Hepatocyte (in vitro differentiated cells): Measurements from ENCODE around the gene SRMS.

Source experiments
- EZH2 ChIP-seq: fragments of 200-600 bp; sonication (generic); IDR thresholded peaks from 2 replicates; pipeline ENCODE4 v1.6.1; 2016; ENCODE audit warnings: antibody characterized with exemption, mild to moderate bottlenecking, borderline replicate concordance
- EZH2phosphoT487 ChIP-seq: fragments of 200-600 bp; sonication (generic); IDR thresholded peaks from one replicate; pipeline ENCODE4 v1.6.1; 2018; ENCODE audit warnings: antibody characterized with exemption, mild to moderate bottlenecking, low read depth, moderate library complexity; ENCODE audit not compliant: unreplicated experiment, severe bottlenecking
- TF ChIP-seq, protein P1 (sequence below): fragments of 200-600 bp; sonication (generic); IDR thresholded peaks from 2 replicates; pipeline ENCODE4 v1.5.1; 2016; ENCODE audit warnings: antibody characterized with exemption, mild to moderate bottlenecking; ENCODE audit not compliant: poor library complexity

DNA sequence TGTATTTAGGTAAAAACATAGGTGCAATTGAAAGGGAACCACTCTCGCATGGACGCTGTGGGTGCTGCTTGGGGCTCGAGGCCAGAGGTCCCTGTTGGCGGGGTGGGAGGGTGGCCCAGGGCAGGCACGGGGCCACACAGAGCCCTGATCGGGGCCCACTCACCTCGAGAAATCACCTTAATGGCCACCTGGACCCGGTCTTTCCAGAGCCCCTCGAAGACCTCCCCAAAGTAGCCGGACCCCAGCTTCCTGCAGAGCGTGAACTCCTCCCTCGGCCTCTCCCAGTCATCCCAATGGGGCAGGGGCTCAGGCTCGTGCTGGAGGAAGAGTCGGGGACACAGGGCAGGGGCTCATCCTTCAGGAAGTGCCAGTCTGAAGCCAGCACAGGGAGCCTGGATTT lies 14.2 kb downstream of the SRMS start:
- TF ChIP-seq, protein P1, sequence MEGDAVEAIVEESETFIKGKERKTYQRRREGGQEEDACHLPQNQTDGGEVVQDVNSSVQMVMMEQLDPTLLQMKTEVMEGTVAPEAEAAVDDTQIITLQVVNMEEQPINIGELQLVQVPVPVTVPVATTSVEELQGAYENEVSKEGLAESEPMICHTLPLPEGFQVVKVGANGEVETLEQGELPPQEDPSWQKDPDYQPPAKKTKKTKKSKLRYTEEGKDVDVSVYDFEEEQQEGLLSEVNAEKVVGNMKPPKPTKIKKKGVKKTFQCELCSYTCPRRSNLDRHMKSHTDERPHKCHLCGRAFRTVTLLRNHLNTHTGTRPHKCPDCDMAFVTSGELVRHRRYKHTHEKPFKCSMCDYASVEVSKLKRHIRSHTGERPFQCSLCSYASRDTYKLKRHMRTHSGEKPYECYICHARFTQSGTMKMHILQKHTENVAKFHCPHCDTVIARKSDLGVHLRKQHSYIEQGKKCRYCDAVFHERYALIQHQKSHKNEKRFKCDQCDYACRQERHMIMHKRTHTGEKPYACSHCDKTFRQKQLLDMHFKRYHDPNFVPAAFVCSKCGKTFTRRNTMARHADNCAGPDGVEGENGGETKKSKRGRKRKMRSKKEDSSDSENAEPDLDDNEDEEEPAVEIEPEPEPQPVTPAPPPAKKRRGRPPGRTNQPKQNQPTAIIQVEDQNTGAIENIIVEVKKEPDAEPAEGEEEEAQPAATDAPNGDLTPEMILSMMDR = no peak
- TF ChIP-seq EZH2 = no peak
- no peak for TF ChIP-seq EZH2phosphoT487
